ENCODE measurements around the gene SLC6A5.

SLC6A5 gene

DNA sequence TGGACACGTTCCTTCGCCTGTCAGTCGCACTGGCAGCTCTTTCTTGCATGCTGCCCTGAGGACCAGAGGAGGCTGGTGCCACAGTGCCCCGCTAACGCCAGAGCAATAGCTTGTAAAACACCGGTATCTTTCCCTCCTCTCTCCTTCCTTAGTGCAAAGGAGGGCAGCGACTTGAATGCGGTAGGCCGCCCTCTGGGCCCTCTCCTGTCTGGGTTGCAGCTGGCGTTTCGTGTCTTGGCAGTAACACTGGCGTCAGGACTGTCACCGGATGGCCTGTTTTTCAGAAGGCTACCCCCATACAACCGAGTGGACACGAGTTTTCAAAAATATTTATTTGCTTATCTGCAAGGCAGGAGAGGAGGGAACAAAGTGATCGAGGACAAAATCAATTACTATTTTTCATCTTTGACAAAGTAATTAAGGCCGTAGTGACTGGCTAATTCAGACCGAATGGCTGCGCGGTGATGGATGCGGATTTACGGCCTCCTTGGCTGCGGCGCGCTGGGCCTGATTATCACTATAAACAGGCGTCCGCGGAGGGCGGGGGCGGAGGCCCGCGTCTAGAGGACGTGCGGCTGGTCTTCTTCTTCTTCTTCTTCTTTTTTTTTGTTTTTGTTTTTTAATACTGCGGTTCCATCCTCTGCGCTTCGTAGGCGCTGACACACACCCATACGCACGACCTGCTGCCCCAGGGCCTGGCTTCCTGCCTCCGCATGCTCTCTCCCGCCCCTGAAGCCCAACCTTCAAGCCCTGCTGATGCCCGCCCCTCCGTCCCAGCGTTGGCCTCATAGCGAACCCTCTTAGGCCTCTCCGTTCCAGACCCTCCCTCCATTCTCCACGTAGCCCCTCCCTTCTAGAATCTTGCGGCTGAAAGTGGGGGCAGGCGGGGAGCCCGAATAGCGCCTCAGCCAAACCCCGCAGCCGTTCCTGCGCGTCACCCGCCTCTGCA is 2.9 kb upstream of the SLC6A5 start:
- H3K27me3 ChIP-seq (ENCODE audit: control insufficient read depth in 1 of 2, insufficient read depth in 2 of 2, low read length in 2 of 2) = peaks cover 66 to 67% of the 10 kb centered on the region in 2 donors
- H3K9me3 ChIP-seq (ENCODE audit: control insufficient read depth in 1 of 2, low read length in 2 of 2) = no peaks in the 10 kb centered on the region
- H3K4me3 ChIP-seq (ENCODE audit: low read depth in 1 of 2, low read length in 2 of 2) = no peak overlapping the region
- H3K9ac ChIP-seq (ENCODE audit: low read depth in 1 of 2, low read length in 2 of 2) = no peak overlapping the region
- H3K4me1 ChIP-seq (ENCODE audit: control insufficient read depth in 1 of 2, insufficient read depth in 2 of 2, low read length in 2 of 2) = peaks cover 0 to 4% of the 10 kb centered on the region in 2 donors
- H3K36me3 ChIP-seq (ENCODE audit: control insufficient read depth in 1 of 2, insufficient read depth in 2 of 2, low read length in 2 of 2) = no peaks in the 10 kb centered on the region
- no peak overlapping the region for H3K27ac ChIP-seq (ENCODE audit: low read depth, low read length)

- Histone ChIP-seq H3K9ac (ENCODE audit: low read depth in 1 of 2, low read length in 2 of 2) (no peak overlapping the region), H3K9me3 (ENCODE audit: control insufficient read depth in 1 of 2, low read length in 2 of 2) (no peaks in the 10 kb centered on the region), H3K27ac (ENCODE audit: low read depth, low read length) (no peak overlapping the region), H3K4me1 (ENCODE audit: control insufficient read depth in 1 of 2, insufficient read depth in 2 of 2, low read length in 2 of 2) (peaks cover 0 to 4% of the 10 kb centered on the region in 2 donors), H3K36me3 (ENCODE audit: control insufficient read depth in 1 of 2, insufficient read depth in 2 of 2, low read length in 2 of 2) (no peaks in the 10 kb centered on the region), H3K27me3 (ENCODE audit: control insufficient read depth in 1 of 2, insufficient read depth in 2 of 2, low read length in 2 of 2) (peaks cover 73 to 74% of the 10 kb centered on the region in 2 donors), H3K4me3 (ENCODE audit: low read depth in 1 of 2, low read length in 2 of 2) (no peak overlapping the region)
Observed at GRCh38 chr11:20597154-20597679, 2.2 kb upstream of the SLC6A5 start.

DNA sequence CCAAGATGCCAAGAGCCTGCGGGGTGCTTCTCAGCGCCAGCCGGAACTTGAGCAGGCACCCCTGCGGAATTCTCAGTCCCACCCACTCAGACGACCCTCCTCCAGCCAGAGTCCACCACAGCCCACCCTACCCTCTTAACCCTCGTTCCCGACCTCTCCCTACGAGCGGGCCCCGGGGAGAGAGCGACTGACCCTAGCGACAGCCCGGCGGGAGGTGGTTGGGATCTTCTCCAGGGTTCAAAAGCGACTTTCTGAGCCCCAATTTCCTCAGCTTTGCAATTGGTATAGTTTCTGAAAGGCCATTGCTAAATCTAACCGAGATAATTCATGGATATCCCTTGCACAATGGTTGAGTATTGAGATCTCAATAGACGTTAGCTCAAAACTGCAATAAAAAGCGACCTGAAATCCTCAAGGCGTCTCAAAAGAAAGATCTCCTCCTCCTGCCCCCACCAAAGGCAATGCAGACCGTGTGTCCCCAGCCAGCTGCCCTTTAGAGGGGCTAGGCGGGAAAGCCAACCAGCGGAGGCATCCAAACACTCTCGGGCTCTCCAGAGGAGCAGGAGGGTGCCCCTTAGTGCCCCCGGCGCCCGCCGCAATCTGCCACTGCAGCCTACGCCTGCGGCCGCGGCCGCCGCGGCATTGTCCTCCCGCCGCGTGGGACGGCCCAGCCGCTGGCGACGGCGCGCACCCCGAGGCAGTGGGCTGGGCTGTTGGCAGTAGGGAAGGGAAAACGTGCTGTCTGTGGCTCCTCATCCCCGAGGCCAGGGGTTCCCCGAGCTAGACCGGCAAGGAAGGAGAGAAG is 1.5 kb upstream of the SLC6A5 start:
- Histone ChIP-seq H3K4me1 (ENCODE audit: control insufficient read depth in 1 of 2, insufficient read depth in 2 of 2, low read length in 2 of 2) (no peaks in the 10 kb centered on the region), H3K27me3 (ENCODE audit: control insufficient read depth in 1 of 2, insufficient read depth in 2 of 2, low read length in 2 of 2) (peaks cover 79 to 81% of the 10 kb centered on the region in 2 donors), H3K27ac (ENCODE audit: low read depth, low read length) (no peak overlapping the region), H3K9me3 (ENCODE audit: control insufficient read depth in 1 of 2, low read length in 2 of 2) (no peaks in the 10 kb centered on the region), H3K9ac (ENCODE audit: low read depth in 1 of 2, low read length in 2 of 2) (no peak overlapping the region), H3K4me3 (ENCODE audit: low read depth in 1 of 2, low read length in 2 of 2) (no peak overlapping the region), H3K36me3 (ENCODE audit: control insufficient read depth in 1 of 2, insufficient read depth in 2 of 2, low read length in 2 of 2) (no peaks in the 10 kb centered on the region)

DNA sequence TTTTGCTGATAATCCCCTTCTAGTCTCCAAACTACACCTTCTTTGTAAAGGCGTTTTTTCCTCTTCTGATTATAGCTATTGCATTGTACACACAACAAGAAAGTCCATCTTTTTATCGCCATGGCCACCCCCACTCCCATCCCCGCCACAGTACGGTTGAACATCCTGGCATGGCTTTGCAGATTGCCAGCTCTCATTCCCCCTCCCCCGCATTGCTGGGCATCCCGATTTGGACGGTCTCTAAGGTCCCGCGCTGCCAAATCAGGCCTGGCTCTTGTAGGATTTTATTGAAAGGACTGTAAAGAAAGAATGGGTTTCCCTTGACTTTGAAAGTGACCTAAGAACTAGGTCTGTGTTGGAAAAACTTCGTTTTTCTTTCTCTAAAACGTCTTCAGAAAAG is 916 bp upstream of the SLC6A5 start:
- H3K36me3 ChIP-seq (ENCODE audit: control insufficient read depth in 1 of 2, insufficient read depth in 2 of 2, low read length in 2 of 2) = no peaks in the 10 kb centered on the region
- H3K4me1 ChIP-seq (ENCODE audit: control insufficient read depth in 1 of 2, insufficient read depth in 2 of 2, low read length in 2 of 2) = no peaks in the 10 kb centered on the region
- peaks cover 85 to 87% of the 10 kb centered on the region in 2 donors for H3K27me3 ChIP-seq (ENCODE audit: control insufficient read depth in 1 of 2, insufficient read depth in 2 of 2, low read length in 2 of 2)
- no peak overlapping the region for H3K27ac ChIP-seq (ENCODE audit: low read depth, low read length)
- H3K9ac ChIP-seq (ENCODE audit: low read depth in 1 of 2, low read length in 2 of 2) = no peak overlapping the region
- H3K4me3 ChIP-seq (ENCODE audit: low read depth in 1 of 2, low read length in 2 of 2) = no peak overlapping the region
- no peaks in the 10 kb centered on the region for H3K9me3 ChIP-seq (ENCODE audit: control insufficient read depth in 1 of 2, low read length in 2 of 2)

- Histone ChIP-seq H3K9ac (ENCODE audit: low read depth in 1 of 2, low read length in 2 of 2) (no peak overlapping the region), H3K4me1 (ENCODE audit: control insufficient read depth in 1 of 2, insufficient read depth in 2 of 2, low read length in 2 of 2) (no peaks in the 10 kb centered on the region), H3K9me3 (ENCODE audit: control insufficient read depth in 1 of 2, low read length in 2 of 2) (no peaks in the 10 kb centered on the region), H3K36me3 (ENCODE audit: control insufficient read depth in 1 of 2, insufficient read depth in 2 of 2, low read length in 2 of 2) (no peaks in the 10 kb centered on the region), H3K27me3 (ENCODE audit: control insufficient read depth in 1 of 2, insufficient read depth in 2 of 2, low read length in 2 of 2) (peaks cover 93 to 96% of the 10 kb centered on the region in 2 donors), H3K4me3 (ENCODE audit: low read depth in 1 of 2, low read length in 2 of 2) (no peak overlapping the region), H3K27ac (ENCODE audit: low read depth, low read length) (no peak overlapping the region)
Observed at GRCh38 chr11:20600020-20600346, 575 bp downstream of the SLC6A5 start.

DNA sequence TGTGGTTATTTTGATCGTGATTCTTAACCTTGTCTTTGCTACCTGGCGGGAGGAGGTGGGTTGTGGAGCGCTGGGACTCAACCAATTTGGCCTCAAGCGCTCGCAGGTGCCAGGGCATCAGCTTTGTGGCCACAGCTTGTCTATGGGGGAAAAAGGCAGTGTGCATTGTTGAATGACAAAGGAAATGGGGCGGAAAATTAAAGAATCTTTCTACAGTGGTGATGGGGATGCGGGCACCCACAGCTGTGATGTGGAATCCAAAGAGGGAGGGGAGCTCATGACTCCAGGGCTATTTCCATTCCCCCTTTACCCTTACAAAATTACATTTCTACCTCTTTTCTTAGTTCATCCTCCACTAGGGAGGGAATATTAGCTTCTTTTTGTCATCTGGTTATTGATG is 1.1 kb downstream of the SLC6A5 start:
- H3K9ac ChIP-seq (ENCODE audit: low read depth in 1 of 2, low read length in 2 of 2) = no peak overlapping the region
- H3K36me3 ChIP-seq (ENCODE audit: control insufficient read depth in 1 of 2, insufficient read depth in 2 of 2, low read length in 2 of 2) = no peaks in the 10 kb centered on the region
- no peak overlapping the region for H3K4me3 ChIP-seq (ENCODE audit: low read depth in 1 of 2, low read length in 2 of 2)
- H3K27ac ChIP-seq (ENCODE audit: low read depth, low read length) = no peak overlapping the region
- H3K27me3 ChIP-seq (ENCODE audit: control insufficient read depth in 1 of 2, insufficient read depth in 2 of 2, low read length in 2 of 2) = peaks cover 95 to 96% of the 10 kb centered on the region in 2 donors
- H3K4me1 ChIP-seq (ENCODE audit: control insufficient read depth in 1 of 2, insufficient read depth in 2 of 2, low read length in 2 of 2) = no peaks in the 10 kb centered on the region
- no peaks in the 10 kb centered on the region for H3K9me3 ChIP-seq (ENCODE audit: control insufficient read depth in 1 of 2, low read length in 2 of 2)

DNA sequence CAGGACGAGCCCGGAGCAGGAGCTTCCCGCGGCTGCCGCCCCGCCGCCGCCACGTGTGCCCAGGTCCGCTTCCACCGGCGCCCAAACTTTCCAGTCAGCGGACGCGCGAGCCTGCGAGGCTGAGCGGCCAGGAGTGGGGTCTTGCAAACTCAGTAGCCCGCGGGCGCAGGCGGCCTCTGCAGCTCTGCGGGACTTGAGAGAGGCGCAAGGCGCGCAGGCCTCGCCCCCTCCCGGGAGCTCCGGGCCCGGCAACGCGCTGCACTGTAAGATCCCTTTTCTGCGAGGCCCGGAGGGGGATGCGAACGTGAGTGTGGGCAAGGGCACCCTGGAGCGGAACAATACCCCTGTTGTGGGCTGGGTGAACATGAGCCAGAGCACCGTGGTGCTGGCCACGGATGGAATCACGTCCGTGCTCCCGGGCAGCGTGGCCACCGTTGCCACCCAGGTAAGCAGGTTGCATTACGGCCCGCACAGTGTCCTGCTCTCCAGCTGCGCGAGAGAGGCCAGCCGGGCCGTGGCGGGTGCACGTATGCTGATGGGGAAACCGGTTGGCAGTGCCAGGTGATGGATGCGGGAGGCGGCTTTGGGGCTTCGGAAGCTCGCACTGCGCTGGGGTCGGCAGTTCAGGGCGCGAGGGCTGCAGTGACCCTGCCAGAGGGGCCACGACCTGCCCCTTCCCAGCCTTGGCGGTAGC is 2.0 kb downstream of the SLC6A5 start:
- Histone ChIP-seq H3K36me3 (ENCODE audit: control insufficient read depth in 1 of 2, insufficient read depth in 2 of 2, low read length in 2 of 2) (no peaks in the 10 kb centered on the region), H3K4me3 (ENCODE audit: low read depth in 1 of 2, low read length in 2 of 2) (no peak overlapping the region), H3K27ac (ENCODE audit: low read depth, low read length) (no peak overlapping the region), H3K9me3 (ENCODE audit: control insufficient read depth in 1 of 2, low read length in 2 of 2) (no peaks in the 10 kb centered on the region), H3K27me3 (ENCODE audit: control insufficient read depth in 1 of 2, insufficient read depth in 2 of 2, low read length in 2 of 2) (peaks cover 95 to 96% of the 10 kb centered on the region in 2 donors), H3K4me1 (ENCODE audit: control insufficient read depth in 1 of 2, insufficient read depth in 2 of 2, low read length in 2 of 2) (no peaks in the 10 kb centered on the region), H3K9ac (ENCODE audit: low read depth in 1 of 2, low read length in 2 of 2) (no peak overlapping the region)

- Histone ChIP-seq H3K27ac (ENCODE audit: low read depth, low read length) (no peak overlapping the region), H3K27me3 (ENCODE audit: control insufficient read depth in 1 of 2, insufficient read depth in 2 of 2, low read length in 2 of 2) (peaks cover 84 to 93% of the 10 kb centered on the region in 2 donors), H3K9ac (ENCODE audit: low read depth in 1 of 2, low read length in 2 of 2) (no peak overlapping the region), H3K4me3 (ENCODE audit: low read depth in 1 of 2, low read length in 2 of 2) (no peak overlapping the region), H3K36me3 (ENCODE audit: control insufficient read depth in 1 of 2, insufficient read depth in 2 of 2, low read length in 2 of 2) (no peaks in the 10 kb centered on the region), H3K4me1 (ENCODE audit: control insufficient read depth in 1 of 2, insufficient read depth in 2 of 2, low read length in 2 of 2) (no peaks in the 10 kb centered on the region), H3K9me3 (ENCODE audit: control insufficient read depth in 1 of 2, low read length in 2 of 2) (no peaks in the 10 kb centered on the region)
Observed at GRCh38 chr11:20604295-20604803, 4.9 kb downstream of the SLC6A5 start.

GRCh38 chr11:20604864-20605601 is 5.6 kb downstream of the SLC6A5 start:
- Histone ChIP-seq H3K9ac (ENCODE audit: low read depth in 1 of 2, low read length in 2 of 2) (no peak overlapping the region), H3K27ac (ENCODE audit: low read depth, low read length) (no peak overlapping the region), H3K36me3 (ENCODE audit: control insufficient read depth in 1 of 2, insufficient read depth in 2 of 2, low read length in 2 of 2) (no peaks in the 10 kb centered on the region), H3K9me3 (ENCODE audit: control insufficient read depth in 1 of 2, low read length in 2 of 2) (no peaks in the 10 kb centered on the region), H3K4me1 (ENCODE audit: control insufficient read depth in 1 of 2, insufficient read depth in 2 of 2, low read length in 2 of 2) (peaks cover 0 to 4% of the 10 kb centered on the region in 2 donors), H3K4me3 (ENCODE audit: low read depth in 1 of 2, low read length in 2 of 2) (no peak overlapping the region), H3K27me3 (ENCODE audit: control insufficient read depth in 1 of 2, insufficient read depth in 2 of 2, low read length in 2 of 2) (peaks cover 81 to 90% of the 10 kb centered on the region in 2 donors)

Measured in duodenal mucosa (tissue), 2 donors.